ENCODE measurements around the gene SMLR1.

Gene SMLR1

DNA sequence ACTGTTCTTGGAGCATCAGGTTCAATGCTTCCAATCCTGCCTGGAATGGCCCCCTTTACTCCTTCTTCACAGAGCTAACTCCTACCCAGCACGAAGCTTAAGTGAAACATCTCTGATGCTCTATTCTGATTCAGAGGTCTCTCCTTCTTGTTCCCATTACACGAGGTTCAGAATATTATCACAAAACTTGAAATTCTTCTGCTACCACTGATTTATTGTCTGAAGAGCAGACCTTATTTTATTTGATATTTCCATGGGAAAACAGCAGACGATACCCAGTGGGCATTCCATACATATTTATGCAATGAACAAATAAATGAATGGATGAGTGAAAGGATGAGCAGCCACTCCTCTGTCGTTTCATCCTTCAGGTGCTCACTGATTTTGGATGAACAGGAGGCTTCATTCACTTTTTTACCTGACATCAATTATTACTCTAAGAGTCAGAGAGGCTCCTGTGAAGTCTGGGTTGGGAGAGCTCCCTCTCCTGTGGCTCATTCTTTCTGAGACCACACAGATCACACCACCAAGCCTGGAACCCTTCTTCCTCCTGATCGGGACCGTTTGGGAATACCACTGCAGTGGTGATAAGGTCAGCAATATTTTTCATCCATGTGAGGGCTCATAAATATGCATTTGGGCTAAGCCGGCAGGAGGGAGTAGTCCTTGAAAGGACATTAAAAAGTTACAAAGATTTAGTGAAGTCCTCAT is 25.8 kb downstream of the SMLR1 start:
- DNase-seq = no peak

- DNase-seq = no peak
Measured at GRCh38 chr6:130853555-130854183, 26.5 kb downstream of the SMLR1 start.

DNA sequence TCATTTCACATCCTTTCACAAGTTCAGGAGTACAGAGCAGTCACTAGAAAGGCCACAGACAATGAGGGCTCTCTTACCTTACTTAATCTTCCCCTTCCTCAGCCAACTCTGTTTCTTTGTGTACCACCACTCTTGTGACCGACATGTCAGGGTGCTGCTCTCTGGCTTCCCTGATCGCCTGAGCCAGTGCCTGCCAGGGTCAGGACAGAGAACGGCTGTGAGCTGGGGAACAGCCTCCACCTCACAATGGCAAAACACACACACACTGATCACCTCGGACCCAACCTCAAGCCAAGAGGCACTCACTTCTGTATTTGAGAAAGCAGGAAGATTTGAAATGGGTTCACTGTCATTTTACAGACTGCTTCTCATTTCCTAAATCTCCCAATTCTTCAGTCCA is 30.8 kb downstream of the SMLR1 start:
- DNase-seq = no peak

GRCh38 chr6:130858498-130859160 is 31.4 kb downstream of the SMLR1 start:
- DNase-seq = no peak

- no peak for DNase-seq
Measured at GRCh38 chr6:130859161-130859867, 32.1 kb downstream of the SMLR1 start.

DNA sequence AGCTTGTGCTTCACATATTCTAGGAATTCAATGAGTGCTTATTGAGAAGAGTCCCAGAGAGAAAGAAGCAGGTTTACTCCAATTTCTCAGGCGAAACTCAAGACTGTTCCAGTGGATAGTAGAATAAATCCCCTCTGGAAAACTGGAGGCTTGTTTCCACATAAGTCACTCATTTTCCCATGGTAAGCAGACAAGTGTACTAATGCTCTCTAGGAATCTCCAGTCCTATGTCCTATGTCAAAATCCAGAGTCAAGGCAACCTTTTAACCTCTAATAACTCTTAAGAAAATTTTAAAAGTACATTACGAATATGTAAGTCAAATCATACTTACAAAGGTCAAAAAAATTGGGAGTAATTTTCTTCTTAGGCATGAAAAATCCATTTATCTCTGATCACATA is 35.2 kb downstream of the SMLR1 start:
- no peak for DNase-seq

DNA sequence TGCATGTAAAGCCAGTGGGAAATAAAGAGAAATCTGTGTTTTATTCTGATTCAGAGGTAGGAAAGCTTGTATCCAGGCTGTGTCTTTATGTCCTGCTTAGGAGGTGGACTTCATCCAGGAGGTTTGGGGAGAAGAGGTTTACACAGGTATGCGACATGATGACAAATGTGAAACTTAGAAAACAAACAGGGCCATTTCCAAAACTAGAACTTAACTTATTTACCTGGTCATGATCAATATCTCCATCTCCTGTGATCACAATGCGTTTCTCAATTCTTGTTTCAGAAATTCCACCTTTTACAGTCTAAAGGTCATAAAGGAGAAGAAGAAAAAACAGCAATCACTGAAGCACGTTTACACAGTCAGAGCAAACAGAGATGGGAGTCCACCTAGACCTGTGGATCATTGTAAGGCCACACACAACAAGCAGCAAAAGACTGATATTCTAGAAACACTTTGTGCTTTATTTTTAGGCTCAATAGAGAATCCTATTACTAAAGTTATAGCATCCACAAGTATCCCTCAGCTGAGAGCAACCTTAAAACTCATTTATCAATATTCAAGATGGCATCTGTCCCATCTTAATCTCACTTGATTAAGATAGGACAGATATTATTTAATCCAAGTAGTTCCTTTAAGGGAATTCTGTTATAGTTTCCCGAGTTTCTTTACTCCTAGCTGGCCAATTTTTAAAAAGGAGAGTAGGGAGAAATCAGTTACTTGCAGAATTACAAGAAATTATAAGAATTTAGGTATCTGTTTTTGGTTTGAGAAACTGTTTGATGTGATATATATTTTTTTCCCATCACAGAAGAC is 36.4 kb downstream of the SMLR1 start:
- no peak for DNase-seq

GRCh38 chr6:130864344-130864743 is 37.1 kb downstream of the SMLR1 start:
- no peak for DNase-seq

DNA sequence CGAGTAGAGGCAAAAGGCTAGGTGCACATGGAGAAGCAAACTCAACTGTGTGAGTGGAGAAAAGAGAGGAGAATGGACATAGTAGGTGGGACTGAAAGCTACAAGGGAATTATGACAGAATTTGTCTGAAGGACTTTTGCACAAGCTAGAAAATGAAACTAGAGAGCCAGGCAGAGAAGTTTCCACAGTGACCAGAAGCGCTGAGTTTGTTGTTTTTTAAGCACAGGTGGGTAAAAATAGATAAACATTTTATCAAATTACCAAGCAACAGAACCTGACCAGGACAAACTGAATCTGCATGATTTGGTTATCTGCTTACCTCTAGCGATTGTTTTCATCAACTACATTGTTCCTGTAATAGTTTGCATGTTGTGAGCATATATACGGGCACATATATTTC is 38.6 kb downstream of the SMLR1 start:
- DNase-seq = no peak

- no peak for DNase-seq
Measured at GRCh38 chr6:130869681-130870080, 42.5 kb downstream of the SMLR1 start.

DNA sequence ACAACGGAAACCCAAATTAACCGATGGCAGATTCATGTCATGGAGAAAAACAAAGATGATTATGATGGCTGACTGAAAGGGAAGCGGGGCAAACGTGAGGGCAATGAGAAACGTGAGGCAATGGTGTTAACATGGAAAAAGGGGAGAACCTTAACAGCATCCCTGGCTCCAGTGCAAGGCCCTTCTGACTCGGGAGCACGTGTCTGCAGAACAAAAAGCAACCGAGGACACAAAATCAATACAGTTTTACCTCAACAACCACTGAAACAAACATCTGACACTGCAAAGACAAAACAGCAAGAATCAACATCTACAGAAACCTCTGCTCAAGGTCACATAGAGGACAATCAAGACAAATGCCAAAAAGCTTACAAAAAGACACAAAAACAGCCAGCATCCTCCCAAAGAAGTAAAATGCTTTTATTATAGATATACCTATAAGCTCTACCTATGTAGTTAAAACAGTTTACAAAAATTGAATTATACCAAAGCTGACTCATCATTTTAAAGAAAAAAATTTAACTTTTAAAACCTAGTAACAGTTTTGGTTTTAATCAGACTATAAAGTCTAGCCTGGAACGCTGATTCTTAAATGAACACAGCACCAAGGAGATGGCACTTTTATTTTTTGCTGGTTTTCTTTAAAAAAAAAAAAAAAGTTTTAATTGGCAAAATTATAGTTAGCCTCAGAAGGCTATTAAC is 43.1 kb downstream of the SMLR1 start:
- DNase-seq = no peak

GRCh38 chr6:130872250-130873095 is 45.3 kb downstream of the SMLR1 start:
- peak; percentile 76 for DNase-seq

DNA sequence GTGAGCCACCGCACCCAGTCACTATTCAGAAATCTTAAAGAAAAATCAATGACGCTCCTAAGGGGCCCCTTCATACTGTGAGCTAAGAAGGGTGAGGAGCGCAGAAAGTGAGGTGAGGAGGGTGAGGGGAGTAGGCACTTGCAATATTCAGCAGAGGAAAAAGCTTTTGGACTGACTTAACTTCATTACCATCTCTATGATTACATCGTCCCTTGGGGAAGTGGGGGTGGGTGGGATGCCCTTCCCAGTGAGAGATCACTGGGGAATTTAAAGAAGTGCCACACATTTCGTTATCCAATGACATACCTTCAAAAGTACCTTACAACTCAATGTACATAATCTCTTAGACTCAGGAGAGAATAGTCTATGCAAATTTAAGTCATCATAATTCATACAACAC is 46.5 kb downstream of the SMLR1 start:
- no peak for DNase-seq

GRCh38 chr6:130879826-130880225 is 52.6 kb downstream of the SMLR1 start:
- DNase-seq = no peak

DNA sequence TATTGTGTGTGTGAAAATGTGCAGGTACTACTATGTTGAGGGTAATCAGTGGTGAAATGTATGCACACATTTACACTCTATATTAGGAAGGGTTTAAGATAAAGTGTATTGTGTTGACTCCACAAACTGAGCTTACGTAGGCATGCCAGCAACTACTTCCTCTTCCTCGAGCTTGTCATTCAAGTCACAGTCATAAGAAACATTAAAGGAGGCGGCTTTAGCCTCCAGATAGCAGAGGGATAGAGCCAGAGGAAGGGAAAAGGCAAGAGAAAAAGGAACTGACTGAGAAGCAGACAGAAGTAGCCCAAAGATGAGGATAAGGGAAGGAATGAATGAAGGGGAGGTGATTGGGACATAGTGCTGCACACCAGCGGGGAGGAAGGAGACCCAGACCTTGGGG is 55.2 kb downstream of the SMLR1 start:
- DNase-seq = no peak

- DNase-seq = peak; percentile 83
Measured at GRCh38 chr6:130885392-130886192, 58.4 kb downstream of the SMLR1 start.
